Colonic mucosa (tissue), 4 donors: ENCODE measurements around the gene CILP2. TPM values are rescaled to one million over a fixed set of nuclear protein-coding genes. Genes with fewer than 3 reads are reported as not detected.

Experiments used
- DNase-seq: peaks from one replicate; pipeline ENCODE4 v3.0.0-alpha.2; 2020
- H3K27ac ChIP-seq: fragments of 200-600 bp; one replicate; pipeline ENCODE4 v1.8.0; 2021
- H3K27me3 ChIP-seq: fragments of 200-600 bp; one replicate; pipeline ENCODE4 v1.8.0; 2021
- H3K36me3 ChIP-seq: fragments of 200-600 bp; one replicate; pipeline ENCODE4 v1.8.0; 2021
- H3K4me1 ChIP-seq: fragments of 200-600 bp; one replicate; pipeline ENCODE4 v1.8.0; 2021; ENCODE audit warnings: mild to moderate bottlenecking
- H3K4me3 ChIP-seq: fragments of 200-600 bp; one replicate; pipeline ENCODE4 v1.8.0; 2021
- H3K9ac ChIP-seq, 2 donors: one replicate each; pipeline ENCODE4 v1.7.0; 2013; ENCODE audit warnings: control low read depth in 2 of 2, low read depth in 2 of 2, low read length in 2 of 2
- H3K9me3 ChIP-seq: fragments of 200-600 bp; one replicate; pipeline ENCODE4 v1.8.0; 2021
- intact Hi-C: fragments of 100-400 bp; cut with DNase I; formaldehyde crosslinking; loops from one replicate; pipeline ENCODE4 v1.14.1; 2022
- total RNA-seq, 2 donors: library from RNA; stranded (reverse); fragmentation: NEBNext Ultra II Directional in 1 of 2; extraction: Animal tissue kit (Norgen Biotek cat#: 25700) in 1 of 2; gene quantifications; one replicate each; pipeline ENCODE4 v1.2.1, GENCODE V29; 2021
- TF ChIP-seq, protein P1 (sequence below): fragments of 200-600 bp; IDR thresholded peaks from one replicate; pipeline ENCODE4 v1.8.0; 2022; ENCODE audit warnings: antibody characterized with exemption, mild to moderate bottlenecking
- donor health status: healthy.
- donor health status: DM: no; HTN: no; CAD: no.
- donor health status: DM: no; HTN: no; CAD: no.

CILP2 gene
- total RNA-seq, 2 donors from 2014 or later, result 0.05 to 0.35 TPM

DNA sequence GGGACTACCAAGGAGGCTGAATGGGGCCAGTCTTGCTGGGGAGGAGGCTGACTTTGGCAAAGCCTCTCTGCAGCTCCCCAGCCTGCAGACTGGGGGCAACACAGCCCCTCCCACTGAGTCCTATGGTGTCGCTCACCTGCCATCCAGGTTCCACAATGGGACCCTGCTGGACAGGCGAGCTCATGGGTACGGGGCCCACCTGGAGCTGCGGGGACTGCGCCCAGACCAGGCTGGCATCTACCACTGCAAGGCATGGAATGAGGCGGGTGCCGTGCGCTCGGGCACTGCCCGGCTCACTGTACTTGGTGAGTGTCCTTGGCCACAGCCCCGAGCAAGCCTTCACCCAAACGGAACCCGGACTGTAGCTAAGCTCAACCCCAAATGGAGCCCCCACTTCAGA is 5.0 kb downstream of the CILP2 start:
- no peak overlapping the region for H3K9ac ChIP-seq
- no peaks in the 10 kb centered on the region for H3K36me3 ChIP-seq
- H3K4me1 ChIP-seq, result peaks cover 6% of the 10 kb centered on the region
- TF ChIP-seq, protein P1, sequence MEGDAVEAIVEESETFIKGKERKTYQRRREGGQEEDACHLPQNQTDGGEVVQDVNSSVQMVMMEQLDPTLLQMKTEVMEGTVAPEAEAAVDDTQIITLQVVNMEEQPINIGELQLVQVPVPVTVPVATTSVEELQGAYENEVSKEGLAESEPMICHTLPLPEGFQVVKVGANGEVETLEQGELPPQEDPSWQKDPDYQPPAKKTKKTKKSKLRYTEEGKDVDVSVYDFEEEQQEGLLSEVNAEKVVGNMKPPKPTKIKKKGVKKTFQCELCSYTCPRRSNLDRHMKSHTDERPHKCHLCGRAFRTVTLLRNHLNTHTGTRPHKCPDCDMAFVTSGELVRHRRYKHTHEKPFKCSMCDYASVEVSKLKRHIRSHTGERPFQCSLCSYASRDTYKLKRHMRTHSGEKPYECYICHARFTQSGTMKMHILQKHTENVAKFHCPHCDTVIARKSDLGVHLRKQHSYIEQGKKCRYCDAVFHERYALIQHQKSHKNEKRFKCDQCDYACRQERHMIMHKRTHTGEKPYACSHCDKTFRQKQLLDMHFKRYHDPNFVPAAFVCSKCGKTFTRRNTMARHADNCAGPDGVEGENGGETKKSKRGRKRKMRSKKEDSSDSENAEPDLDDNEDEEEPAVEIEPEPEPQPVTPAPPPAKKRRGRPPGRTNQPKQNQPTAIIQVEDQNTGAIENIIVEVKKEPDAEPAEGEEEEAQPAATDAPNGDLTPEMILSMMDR, result no peak
- H3K9me3 ChIP-seq, result no peaks in the 10 kb centered on the region
- peaks cover 22% of the 10 kb centered on the region for H3K27me3 ChIP-seq
- intact Hi-C loops, result no loop called here
- no peak overlapping the region for H3K27ac ChIP-seq
- no peak overlapping the region for H3K4me3 ChIP-seq
- no peak for DNase-seq

DNA sequence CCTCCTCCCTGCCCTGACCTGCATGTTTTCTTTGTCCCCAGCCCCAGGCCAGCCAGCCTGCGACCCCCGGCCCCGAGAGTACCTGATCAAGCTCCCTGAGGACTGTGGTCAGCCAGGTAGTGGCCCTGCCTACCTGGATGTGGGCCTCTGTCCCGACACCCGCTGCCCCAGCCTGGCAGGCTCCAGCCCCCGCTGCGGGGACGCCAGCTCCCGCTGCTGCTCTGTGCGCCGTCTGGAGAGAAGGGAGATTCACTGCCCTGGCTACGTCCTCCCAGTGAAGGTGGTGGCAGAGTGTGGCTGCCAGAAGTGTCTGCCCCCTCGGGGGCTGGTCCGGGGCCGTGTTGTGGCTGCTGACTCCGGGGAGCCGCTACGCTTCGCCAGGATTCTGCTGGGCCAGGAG is 5.6 kb downstream of the CILP2 start:
- TF ChIP-seq, protein P1, result no peak
- intact Hi-C loops, result no loop called here
- Histone ChIP-seq H3K4me3 (no peak overlapping the region), H3K9ac (no peak overlapping the region), H3K27ac (no peak overlapping the region), H3K27me3 (peaks cover 17% of the 10 kb centered on the region), H3K4me1 (peaks cover under 1% of the 10 kb centered on the region), H3K9me3 (no peaks in the 10 kb centered on the region), H3K36me3 (no peaks in the 10 kb centered on the region)
- DNase-seq, result no peak

DNA sequence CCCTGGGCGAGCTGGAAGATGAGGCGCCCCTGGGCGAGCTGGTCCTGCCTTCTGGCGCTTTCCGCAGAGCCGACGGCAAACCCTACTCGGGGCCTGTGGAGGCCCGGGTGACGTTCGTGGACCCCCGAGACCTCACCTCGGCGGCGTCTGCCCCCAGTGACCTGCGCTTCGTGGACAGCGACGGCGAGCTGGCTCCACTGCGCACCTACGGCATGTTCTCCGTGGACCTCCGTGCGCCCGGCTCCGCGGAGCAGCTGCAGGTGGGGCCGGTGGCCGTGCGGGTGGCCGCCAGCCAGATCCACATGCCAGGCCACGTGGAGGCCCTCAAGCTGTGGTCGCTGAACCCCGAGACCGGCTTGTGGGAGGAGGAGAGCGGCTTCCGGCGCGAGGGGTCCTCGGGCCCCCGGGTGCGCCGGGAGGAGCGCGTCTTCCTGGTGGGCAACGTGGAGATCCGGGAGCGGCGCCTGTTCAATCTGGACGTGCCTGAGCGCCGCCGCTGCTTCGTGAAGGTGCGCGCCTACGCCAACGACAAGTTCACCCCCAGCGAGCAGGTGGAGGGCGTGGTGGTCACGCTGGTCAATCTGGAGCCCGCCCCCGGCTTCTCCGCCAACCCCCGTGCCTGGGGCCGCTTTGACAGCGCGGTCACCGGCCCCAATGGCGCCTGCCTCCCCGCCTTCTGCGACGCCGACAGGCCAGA is 6.3 kb downstream of the CILP2 start:
- TF ChIP-seq, protein P1, result no peak
- intact Hi-C loops, result no loop called here

DNA sequence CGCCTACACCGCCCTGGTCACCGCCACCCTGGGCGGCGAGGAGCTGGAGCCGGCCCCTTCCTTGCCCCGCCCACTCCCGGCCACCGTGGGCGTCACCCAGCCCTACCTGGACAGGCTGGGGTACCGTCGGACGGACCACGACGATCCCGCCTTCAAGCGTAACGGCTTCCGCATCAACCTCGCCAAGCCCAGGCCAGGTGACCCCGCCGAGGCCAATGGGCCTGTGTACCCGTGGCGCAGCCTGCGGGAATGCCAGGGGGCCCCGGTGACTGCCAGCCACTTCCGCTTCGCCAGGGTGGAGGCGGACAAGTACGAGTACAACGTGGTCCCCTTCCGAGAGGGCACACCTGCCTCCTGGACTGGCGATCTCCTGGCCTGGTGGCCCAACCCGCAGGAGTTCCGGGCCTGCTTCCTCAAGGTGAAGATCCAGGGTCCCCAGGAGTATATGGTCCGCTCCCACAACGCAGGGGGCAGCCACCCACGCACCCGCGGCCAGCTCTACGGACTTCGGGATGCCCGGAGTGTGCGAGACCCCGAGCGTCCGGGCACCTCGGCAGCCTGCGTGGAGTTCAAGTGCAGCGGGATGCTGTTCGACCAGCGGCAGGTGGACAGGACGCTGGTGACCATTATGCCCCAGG is 7.0 kb downstream of the CILP2 start:
- no peaks in the 10 kb centered on the region for H3K36me3 ChIP-seq
- TF ChIP-seq, protein P1, result no peak
- intact Hi-C loops, result no loop called here
- no peak for DNase-seq
- no peak overlapping the region for H3K27ac ChIP-seq
- no peak overlapping the region for H3K4me3 ChIP-seq
- H3K9ac ChIP-seq, result no peak overlapping the region
- peaks cover 7% of the 10 kb centered on the region for H3K27me3 ChIP-seq
- no peaks in the 10 kb centered on the region for H3K4me1 ChIP-seq
- no peaks in the 10 kb centered on the region for H3K9me3 ChIP-seq

More for the DNA sequence above, 6.3 kb downstream of the CILP2 start:
- Histone ChIP-seq H3K36me3 (no peaks in the 10 kb centered on the region), H3K27me3 (peaks cover 13% of the 10 kb centered on the region), H3K9ac (no peak overlapping the region), H3K9me3 (no peaks in the 10 kb centered on the region), H3K27ac (no peak overlapping the region), H3K4me1 (no peaks in the 10 kb centered on the region), H3K4me3 (no peak overlapping the region)
- no peak for DNase-seq

DNA sequence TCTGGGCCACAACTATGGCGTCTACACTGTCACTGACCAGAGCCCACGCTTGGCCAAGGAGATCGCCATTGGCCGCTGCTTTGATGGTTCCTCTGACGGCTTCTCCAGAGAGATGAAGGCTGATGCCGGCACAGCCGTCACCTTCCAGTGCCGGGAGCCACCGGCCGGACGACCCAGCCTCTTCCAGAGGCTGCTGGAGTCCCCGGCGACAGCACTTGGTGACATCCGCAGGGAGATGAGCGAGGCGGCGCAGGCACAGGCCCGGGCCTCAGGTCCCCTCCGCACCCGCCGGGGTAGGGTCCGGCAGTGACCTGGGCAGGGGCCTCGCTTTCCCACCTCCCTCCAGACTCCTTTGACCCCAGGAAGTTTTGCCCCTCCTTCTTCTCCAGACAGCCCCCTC is 7.6 kb downstream of the CILP2 start:
- no peaks in the 10 kb centered on the region for H3K36me3 ChIP-seq
- DNase-seq, result no peak
- no peak overlapping the region for H3K27ac ChIP-seq
- TF ChIP-seq, protein P1, result no peak
- H3K9ac ChIP-seq, result no peak overlapping the region
- no peak overlapping the region for H3K4me3 ChIP-seq
- intact Hi-C loops, result no loop called here
- no peaks in the 10 kb centered on the region for H3K9me3 ChIP-seq
- peaks cover 6% of the 10 kb centered on the region for H3K27me3 ChIP-seq
- H3K4me1 ChIP-seq, result no peaks in the 10 kb centered on the region
